Measurements from ENCODE around the gene GRIK3.

GRIK3 gene

GRCh38 chr1:36984675-36985074 is 49.6 kb downstream of the GRIK3 start:
- no peaks in the 10 kb centered on the region for H3K36me3 ChIP-seq (ENCODE audit: control insufficient read depth in 1 of 2, insufficient read depth in 2 of 2, low read length in 2 of 2)
- H3K4me1 ChIP-seq (ENCODE audit: control insufficient read depth in 1 of 2, insufficient read depth in 2 of 2, low read length in 2 of 2): no peaks in the 10 kb centered on the region
- peaks cover 0 to 12% of the 10 kb centered on the region in 2 donors for H3K27me3 ChIP-seq (ENCODE audit: control insufficient read depth in 1 of 2, insufficient read depth in 2 of 2, low read length in 2 of 2)
- no peak overlapping the region for H3K9ac ChIP-seq (ENCODE audit: low read depth in 1 of 2, low read length in 2 of 2)
- H3K4me3 ChIP-seq (ENCODE audit: low read depth in 1 of 2, low read length in 2 of 2): no peak overlapping the region
- no peak overlapping the region for H3K27ac ChIP-seq (ENCODE audit: low read depth, low read length)
- H3K9me3 ChIP-seq (ENCODE audit: control insufficient read depth in 1 of 2, low read length in 2 of 2): no peaks in the 10 kb centered on the region

DNA sequence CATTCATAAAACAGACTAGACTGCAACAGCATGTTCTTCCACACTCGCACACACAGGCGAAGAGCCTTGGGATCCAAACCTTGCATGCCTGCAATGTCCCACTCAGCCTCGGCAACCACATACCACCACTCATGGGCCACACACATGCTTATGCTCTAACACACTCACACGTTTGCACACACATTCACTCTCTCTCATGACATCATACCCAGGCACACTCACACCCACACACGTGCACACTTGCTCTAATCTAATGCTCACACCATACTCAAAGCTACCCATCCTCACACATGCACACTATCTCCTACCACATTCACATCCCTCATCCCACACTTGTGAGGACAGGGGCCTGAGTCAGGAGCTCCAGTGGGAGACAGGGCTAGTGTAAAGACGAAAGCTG is 50.3 kb downstream of the GRIK3 start:
- Histone ChIP-seq H3K27me3 (ENCODE audit: control insufficient read depth in 1 of 2, insufficient read depth in 2 of 2, low read length in 2 of 2) (peaks cover 0 to 10% of the 10 kb centered on the region in 2 donors), H3K4me3 (ENCODE audit: low read depth in 1 of 2, low read length in 2 of 2) (no peak overlapping the region), H3K9ac (ENCODE audit: low read depth in 1 of 2, low read length in 2 of 2) (no peak overlapping the region), H3K27ac (ENCODE audit: low read depth, low read length) (no peak overlapping the region), H3K4me1 (ENCODE audit: control insufficient read depth in 1 of 2, insufficient read depth in 2 of 2, low read length in 2 of 2) (no peaks in the 10 kb centered on the region), H3K9me3 (ENCODE audit: control insufficient read depth in 1 of 2, low read length in 2 of 2) (no peaks in the 10 kb centered on the region), H3K36me3 (ENCODE audit: control insufficient read depth in 1 of 2, insufficient read depth in 2 of 2, low read length in 2 of 2) (no peaks in the 10 kb centered on the region)

DNA sequence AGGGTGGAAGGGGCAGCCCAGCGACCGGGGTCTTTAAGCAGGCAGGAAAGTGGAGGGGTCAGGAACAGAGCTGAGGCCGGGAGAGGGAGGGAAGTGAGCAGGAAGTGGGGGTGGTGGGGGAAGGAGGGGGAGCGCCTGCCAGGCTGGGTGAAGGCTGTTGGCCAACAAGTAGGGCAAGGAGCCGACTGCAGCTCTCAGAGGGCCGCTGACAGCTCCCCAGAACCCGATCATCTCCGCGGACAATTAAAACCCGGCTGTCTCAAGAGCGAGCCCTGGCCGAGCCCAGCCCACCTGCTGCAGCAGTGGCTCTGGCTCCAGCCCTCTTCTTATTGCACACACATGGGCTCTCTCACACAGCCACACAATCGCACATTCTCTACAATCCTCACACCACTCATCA is 51.6 kb downstream of the GRIK3 start:
- no peak overlapping the region for H3K4me3 ChIP-seq (ENCODE audit: low read depth in 1 of 2, low read length in 2 of 2)
- H3K9me3 ChIP-seq (ENCODE audit: control insufficient read depth in 1 of 2, low read length in 2 of 2): peaks cover 4 to 5% of the 10 kb centered on the region in 2 donors
- no peak overlapping the region for H3K9ac ChIP-seq (ENCODE audit: low read depth in 1 of 2, low read length in 2 of 2)
- H3K4me1 ChIP-seq (ENCODE audit: control insufficient read depth in 1 of 2, insufficient read depth in 2 of 2, low read length in 2 of 2): no peaks in the 10 kb centered on the region
- no peak overlapping the region for H3K27ac ChIP-seq (ENCODE audit: low read depth, low read length)
- H3K36me3 ChIP-seq (ENCODE audit: control insufficient read depth in 1 of 2, insufficient read depth in 2 of 2, low read length in 2 of 2): no peaks in the 10 kb centered on the region
- peaks cover 0 to 7% of the 10 kb centered on the region in 2 donors for H3K27me3 ChIP-seq (ENCODE audit: control insufficient read depth in 1 of 2, insufficient read depth in 2 of 2, low read length in 2 of 2)

DNA sequence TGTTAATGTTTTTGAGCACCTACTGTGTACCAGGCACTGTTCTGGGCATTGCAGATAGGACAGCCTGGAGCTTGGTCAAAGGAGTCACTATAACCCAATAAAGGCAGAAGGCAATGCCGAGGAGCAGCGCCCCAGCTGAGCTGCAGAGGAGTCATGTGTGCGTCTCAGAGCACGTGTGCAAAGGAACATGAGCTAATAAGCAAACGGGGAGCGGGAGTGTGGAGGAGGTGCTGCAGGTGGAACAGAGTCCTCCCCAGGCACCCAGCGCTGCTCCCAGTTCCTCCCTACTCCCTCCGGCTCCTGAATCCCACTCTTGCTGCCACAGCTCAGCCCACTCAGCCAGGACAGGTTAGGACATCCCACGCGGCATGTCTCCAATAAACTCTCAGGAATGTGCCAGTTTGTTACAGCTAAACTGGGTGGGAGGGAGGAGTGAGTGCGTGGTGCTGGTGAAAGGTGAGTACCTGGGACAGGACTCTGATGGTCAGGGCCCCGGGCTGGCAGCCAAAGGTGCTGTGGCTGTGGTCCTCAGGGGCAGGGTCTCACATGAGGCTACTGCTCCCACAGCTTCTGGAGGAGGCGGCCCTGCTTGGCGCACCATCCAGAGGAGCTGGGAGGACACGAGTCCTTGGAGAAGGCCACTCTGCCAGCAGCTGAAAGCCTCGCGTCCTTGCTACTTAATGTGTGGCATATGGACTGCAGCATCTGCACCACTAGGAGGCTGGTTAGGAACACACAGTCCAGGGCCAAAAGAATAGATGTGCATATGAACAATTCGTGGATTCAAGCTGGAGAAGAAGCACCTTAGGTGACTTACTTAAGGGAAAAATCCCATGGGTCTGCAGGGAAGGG is 52.3 kb downstream of the GRIK3 start:
- Histone ChIP-seq H3K36me3 (ENCODE audit: control insufficient read depth in 1 of 2, insufficient read depth in 2 of 2, low read length in 2 of 2) (no peaks in the 10 kb centered on the region), H3K9ac (ENCODE audit: low read depth in 1 of 2, low read length in 2 of 2) (no peak overlapping the region), H3K27ac (ENCODE audit: low read depth, low read length) (no peak overlapping the region), H3K4me3 (ENCODE audit: low read depth in 1 of 2, low read length in 2 of 2) (no peak overlapping the region), H3K4me1 (ENCODE audit: control insufficient read depth in 1 of 2, insufficient read depth in 2 of 2, low read length in 2 of 2) (no peaks in the 10 kb centered on the region), H3K27me3 (ENCODE audit: control insufficient read depth in 1 of 2, insufficient read depth in 2 of 2, low read length in 2 of 2) (peaks cover 0 to 3% of the 10 kb centered on the region in 2 donors), H3K9me3 (ENCODE audit: control insufficient read depth in 1 of 2, low read length in 2 of 2) (peaks cover 4 to 5% of the 10 kb centered on the region in 2 donors)

DNA sequence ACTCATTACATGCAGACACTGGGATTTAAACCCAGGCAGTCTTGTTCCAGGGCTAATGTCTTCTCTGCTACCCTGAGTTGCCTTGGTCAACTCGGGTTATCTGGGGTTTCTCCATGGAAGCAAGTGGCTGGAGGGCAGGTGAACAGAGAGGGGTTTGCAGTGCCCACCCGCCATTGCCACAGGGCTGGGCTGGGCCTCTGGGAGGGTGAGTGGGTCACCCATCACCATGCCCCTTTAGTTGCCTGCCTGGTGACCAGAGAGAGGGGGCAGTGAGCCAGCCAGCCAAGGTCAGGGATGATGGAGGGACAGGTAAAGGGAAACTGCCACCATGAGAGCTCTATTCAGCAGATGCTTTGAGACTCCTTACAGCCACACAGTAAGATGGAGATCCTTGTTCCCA is 53.2 kb downstream of the GRIK3 start:
- Histone ChIP-seq H3K4me3 (ENCODE audit: low read depth in 1 of 2, low read length in 2 of 2) (no peak overlapping the region), H3K4me1 (ENCODE audit: control insufficient read depth in 1 of 2, insufficient read depth in 2 of 2, low read length in 2 of 2) (no peaks in the 10 kb centered on the region), H3K36me3 (ENCODE audit: control insufficient read depth in 1 of 2, insufficient read depth in 2 of 2, low read length in 2 of 2) (no peaks in the 10 kb centered on the region), H3K9me3 (ENCODE audit: control insufficient read depth in 1 of 2, low read length in 2 of 2) (peaks cover 4 to 5% of the 10 kb centered on the region in 2 donors), H3K27me3 (ENCODE audit: control insufficient read depth in 1 of 2, insufficient read depth in 2 of 2, low read length in 2 of 2) (peaks cover 0 to 3% of the 10 kb centered on the region in 2 donors), H3K27ac (ENCODE audit: low read depth, low read length) (no peak overlapping the region), H3K9ac (ENCODE audit: low read depth in 1 of 2, low read length in 2 of 2) (no peak overlapping the region)

- H3K4me1 ChIP-seq (ENCODE audit: control insufficient read depth in 1 of 2, insufficient read depth in 2 of 2, low read length in 2 of 2): no peaks in the 10 kb centered on the region
- no peak overlapping the region for H3K27ac ChIP-seq (ENCODE audit: low read depth, low read length)
- peaks cover 4 to 5% of the 10 kb centered on the region in 2 donors for H3K9me3 ChIP-seq (ENCODE audit: control insufficient read depth in 1 of 2, low read length in 2 of 2)
- peaks cover 0 to 3% of the 10 kb centered on the region in 2 donors for H3K27me3 ChIP-seq (ENCODE audit: control insufficient read depth in 1 of 2, insufficient read depth in 2 of 2, low read length in 2 of 2)
- no peak overlapping the region for H3K4me3 ChIP-seq (ENCODE audit: low read depth in 1 of 2, low read length in 2 of 2)
- no peaks in the 10 kb centered on the region for H3K36me3 ChIP-seq (ENCODE audit: control insufficient read depth in 1 of 2, insufficient read depth in 2 of 2, low read length in 2 of 2)
- no peak overlapping the region for H3K9ac ChIP-seq (ENCODE audit: low read depth in 1 of 2, low read length in 2 of 2)
Observed at GRCh38 chr1:36977731-36978406, 56.4 kb downstream of the GRIK3 start.

DNA sequence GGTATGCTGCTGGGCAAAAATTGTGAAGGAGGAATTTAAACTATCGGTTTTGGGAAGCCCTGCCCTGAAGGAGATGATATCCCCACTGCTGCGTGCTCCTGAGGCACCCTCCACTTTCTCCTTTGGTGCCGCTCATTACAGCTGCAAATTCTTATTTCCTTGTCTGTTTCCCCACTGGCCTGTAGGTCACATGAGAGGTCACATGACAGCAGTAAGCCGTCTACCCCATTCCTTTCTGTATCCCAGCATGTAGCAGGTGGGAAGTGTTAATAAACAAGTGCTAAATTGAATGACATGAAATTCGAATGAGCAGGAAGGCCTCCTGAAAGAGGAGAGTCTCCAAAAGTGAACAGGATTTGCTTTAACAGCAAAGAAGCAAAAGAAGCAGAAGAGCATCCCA is 58.7 kb downstream of the GRIK3 start:
- no peaks in the 10 kb centered on the region for H3K36me3 ChIP-seq (ENCODE audit: control insufficient read depth in 1 of 2, insufficient read depth in 2 of 2, low read length in 2 of 2)
- no peak overlapping the region for H3K27ac ChIP-seq (ENCODE audit: low read depth, low read length)
- no peak overlapping the region for H3K9ac ChIP-seq (ENCODE audit: low read depth in 1 of 2, low read length in 2 of 2)
- H3K27me3 ChIP-seq (ENCODE audit: control insufficient read depth in 1 of 2, insufficient read depth in 2 of 2, low read length in 2 of 2): peaks cover 0 to 3% of the 10 kb centered on the region in 2 donors
- H3K4me3 ChIP-seq (ENCODE audit: low read depth in 1 of 2, low read length in 2 of 2): no peak overlapping the region
- peaks cover 4 to 5% of the 10 kb centered on the region in 2 donors for H3K9me3 ChIP-seq (ENCODE audit: control insufficient read depth in 1 of 2, low read length in 2 of 2)
- no peaks in the 10 kb centered on the region for H3K4me1 ChIP-seq (ENCODE audit: control insufficient read depth in 1 of 2, insufficient read depth in 2 of 2, low read length in 2 of 2)

DNA sequence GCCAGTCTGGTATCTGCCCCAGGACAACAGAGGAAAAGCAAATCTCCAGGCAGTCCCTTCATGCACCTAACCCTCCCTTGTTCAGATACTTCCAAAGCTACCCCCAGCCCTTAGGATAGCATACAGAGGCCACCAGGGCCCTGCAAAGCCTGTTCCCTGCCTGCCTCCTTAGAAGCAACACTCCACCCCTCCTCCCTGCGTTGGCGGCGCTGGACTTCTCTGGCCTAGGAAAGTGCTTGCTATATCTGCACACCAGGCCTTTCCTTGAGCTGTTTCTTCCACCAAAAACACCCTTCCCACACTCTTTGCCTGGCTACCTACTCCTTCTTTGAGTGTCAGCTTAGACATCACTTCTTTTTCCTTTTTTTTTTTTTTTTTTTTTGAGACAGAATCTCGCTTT is 61.3 kb downstream of the GRIK3 start:
- no peaks in the 10 kb centered on the region for H3K36me3 ChIP-seq (ENCODE audit: control insufficient read depth in 1 of 2, insufficient read depth in 2 of 2, low read length in 2 of 2)
- no peak overlapping the region for H3K27ac ChIP-seq (ENCODE audit: low read depth, low read length)
- H3K9ac ChIP-seq (ENCODE audit: low read depth in 1 of 2, low read length in 2 of 2): no peak overlapping the region
- H3K4me3 ChIP-seq (ENCODE audit: low read depth in 1 of 2, low read length in 2 of 2): no peak overlapping the region
- H3K27me3 ChIP-seq (ENCODE audit: control insufficient read depth in 1 of 2, insufficient read depth in 2 of 2, low read length in 2 of 2): peaks cover 0 to 3% of the 10 kb centered on the region in 2 donors
- peaks cover 0 to 1% of the 10 kb centered on the region in 2 donors for H3K9me3 ChIP-seq (ENCODE audit: control insufficient read depth in 1 of 2, low read length in 2 of 2)
- H3K4me1 ChIP-seq (ENCODE audit: control insufficient read depth in 1 of 2, insufficient read depth in 2 of 2, low read length in 2 of 2): no peaks in the 10 kb centered on the region

DNA sequence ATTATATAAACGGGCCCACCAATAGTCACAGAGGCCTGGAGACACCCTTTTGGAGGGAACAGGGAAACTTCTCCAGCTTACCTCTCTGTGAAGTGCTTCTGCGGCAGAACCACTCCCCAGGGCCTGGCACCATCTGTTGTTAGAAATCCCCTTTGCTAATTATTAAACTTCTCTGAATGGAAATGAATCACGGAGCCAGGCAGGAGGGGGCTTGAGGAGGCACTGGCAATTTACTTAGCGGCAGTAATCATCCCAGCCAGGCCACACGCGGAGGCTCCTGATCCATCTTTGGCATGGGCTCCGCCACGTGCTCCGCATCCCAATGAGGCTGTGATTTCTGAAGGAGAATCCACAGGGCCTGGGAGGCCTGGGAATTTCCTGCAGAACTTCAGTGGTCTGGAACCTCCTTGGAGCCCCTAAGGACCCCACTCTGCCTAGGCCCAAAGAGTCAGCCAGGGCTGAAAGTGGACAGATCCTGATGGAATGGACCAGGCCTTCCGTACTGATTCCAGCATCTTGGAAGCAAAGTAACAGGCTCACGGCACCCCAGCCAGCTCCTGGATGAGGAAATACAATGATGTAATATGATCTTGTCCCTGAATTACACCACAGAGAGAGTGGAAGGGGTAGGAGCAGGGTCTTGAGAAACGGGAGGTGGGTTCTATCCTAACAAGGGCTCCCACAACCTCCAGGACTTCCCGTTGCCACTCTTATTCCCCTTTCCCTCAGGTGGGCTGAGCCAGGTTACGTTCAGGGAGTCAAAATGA is 62.3 kb downstream of the GRIK3 start:
- Histone ChIP-seq H3K4me3 (ENCODE audit: low read depth in 1 of 2, low read length in 2 of 2) (no peak overlapping the region), H3K36me3 (ENCODE audit: control insufficient read depth in 1 of 2, insufficient read depth in 2 of 2, low read length in 2 of 2) (no peaks in the 10 kb centered on the region), H3K9ac (ENCODE audit: low read depth in 1 of 2, low read length in 2 of 2) (no peak overlapping the region), H3K27ac (ENCODE audit: low read depth, low read length) (no peak overlapping the region), H3K9me3 (ENCODE audit: control insufficient read depth in 1 of 2, low read length in 2 of 2) (no peaks in the 10 kb centered on the region), H3K4me1 (ENCODE audit: control insufficient read depth in 1 of 2, insufficient read depth in 2 of 2, low read length in 2 of 2) (no peaks in the 10 kb centered on the region), H3K27me3 (ENCODE audit: control insufficient read depth in 1 of 2, insufficient read depth in 2 of 2, low read length in 2 of 2) (peaks cover 0 to 3% of the 10 kb centered on the region in 2 donors)

DNA sequence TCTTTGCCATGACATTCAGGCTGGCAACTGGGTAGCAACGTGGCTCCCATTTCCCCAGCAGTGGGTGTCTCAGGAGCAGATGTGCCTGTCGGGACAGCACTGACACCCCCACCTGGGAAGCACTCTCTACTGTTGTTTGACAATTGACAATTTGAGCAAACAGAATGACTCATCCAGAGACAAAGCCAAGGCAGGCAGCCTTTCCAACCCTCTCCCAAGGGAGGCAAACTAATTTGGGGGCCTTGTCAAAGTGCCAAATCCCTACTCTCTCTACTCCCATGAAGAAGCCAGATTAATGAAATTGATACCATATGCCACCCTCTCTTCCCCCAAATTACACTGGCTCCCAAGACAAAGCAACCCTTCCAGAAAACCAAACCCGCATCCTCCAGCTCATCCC is 65.6 kb downstream of the GRIK3 start:
- Histone ChIP-seq H3K36me3 (ENCODE audit: control insufficient read depth in 1 of 2, insufficient read depth in 2 of 2, low read length in 2 of 2) (no peaks in the 10 kb centered on the region), H3K27ac (ENCODE audit: low read depth, low read length) (no peak overlapping the region), H3K4me1 (ENCODE audit: control insufficient read depth in 1 of 2, insufficient read depth in 2 of 2, low read length in 2 of 2) (no peaks in the 10 kb centered on the region), H3K9me3 (ENCODE audit: control insufficient read depth in 1 of 2, low read length in 2 of 2) (no peaks in the 10 kb centered on the region), H3K9ac (ENCODE audit: low read depth in 1 of 2, low read length in 2 of 2) (no peak overlapping the region), H3K4me3 (ENCODE audit: low read depth in 1 of 2, low read length in 2 of 2) (no peak overlapping the region), H3K27me3 (ENCODE audit: control insufficient read depth in 1 of 2, insufficient read depth in 2 of 2, low read length in 2 of 2) (peaks cover 0 to under 1% of the 10 kb centered on the region in 2 donors)
